ENCODE measurements around the gene UBL4B. TPM values are rescaled to one million over a fixed set of nuclear protein-coding genes. Genes with fewer than 3 reads are reported as not detected.
A peak's percentile ranks its signal among the peaks of the same experiment; 100 is the strongest.

Gene UBL4B
- total and polyA plus RNA-seq, 2 donors (not counting 1 experiment from before 2014, with no cell fraction given) = not detected

- Mint-ChIP-seq H3K9me3 (ENCODE audit: insufficient read depth) (no peaks in the 10 kb centered on the region), H3K27me3 (peaks cover 37% of the 10 kb centered on the region), H3K27ac (no peak overlapping the region), H3K4me1 (peaks cover 22% of the 10 kb centered on the region), H3K4me3 (no peak overlapping the region)
- Histone ChIP-seq H3K27ac (ENCODE audit: low read length in 2 of 2) (no peak overlapping the region), H2AFZ (ENCODE audit: insufficient read depth, low read depth, low read length, poor library complexity, severe bottlenecking) (no peak overlapping the region), H3K4me3 (ENCODE audit: control extremely low read depth in 1 of 5, extremely low read depth in 1 of 5, insufficient read depth in 1 of 5, low read depth in 2 of 5, low read length in 4 of 5) (no peak overlapping the region), H3K27me3 (replicated peaks in 1 of 4; ENCODE audit: control extremely low read depth in 1 of 4, control insufficient read depth in 3 of 4, insufficient read depth in 4 of 4, low read length in 3 of 4) (peaks cover 0 to 39% (median 25%) of the 10 kb centered on the region in 4 experiments), H3K4me2 (replicated peaks; ENCODE audit: low read depth, low read length, poor library complexity, severe bottlenecking) (no peak overlapping the region), H4K20me1 (ENCODE audit: control insufficient read depth, insufficient read depth, low read length, poor library complexity, severe bottlenecking) (peaks cover 4% of the 10 kb centered on the region), H3K9ac (ENCODE audit: low read length) (no peak overlapping the region), H3K9me3 (ENCODE audit: control extremely low read depth in 1 of 3, control insufficient read depth in 2 of 3, insufficient read depth in 1 of 3, low read length in 2 of 3) (peaks cover 0 to 32% (median 0%) of the 10 kb centered on the region in 3 donors), H3K36me3 (replicated peaks in 1 of 2; ENCODE audit: control extremely low read depth in 1 of 2, control insufficient read depth in 1 of 2, extremely low read depth in 1 of 2, insufficient read depth in 2 of 2, low read length in 1 of 2) (peaks cover 0 to 5% of the 10 kb centered on the region in 2 experiments), H3K4me1 (ENCODE audit: control insufficient read depth in 2 of 2, insufficient read depth in 2 of 2, low read length in 2 of 2) (peaks cover 33 to 34% of the 10 kb centered on the region in 2 donors), H3K79me2 (ENCODE audit: control insufficient read depth, insufficient read depth, low read length) (no peaks in the 10 kb centered on the region)
- no peak for DNase-seq
- ChIA-PET POLR2A (interaction anchor here (0.6 kb wide), 1 partner anchor 52 kb away, joined by 8 read pairs; no protein-coding TSS in a partner anchor), CTCF (interaction anchor here (0.8 to 2.4 kb wide), 3 partner anchors 12 to 37 kb away, joined by 3 to 13 read pairs (median 4); no protein-coding TSS in a partner anchor)
- intact Hi-C loops (cut with micrococcal nuclease) = no loop called here
- no peak for ATAC-seq (ENCODE audit: low read depth)
- TF ChIP-seq, protein P1, sequence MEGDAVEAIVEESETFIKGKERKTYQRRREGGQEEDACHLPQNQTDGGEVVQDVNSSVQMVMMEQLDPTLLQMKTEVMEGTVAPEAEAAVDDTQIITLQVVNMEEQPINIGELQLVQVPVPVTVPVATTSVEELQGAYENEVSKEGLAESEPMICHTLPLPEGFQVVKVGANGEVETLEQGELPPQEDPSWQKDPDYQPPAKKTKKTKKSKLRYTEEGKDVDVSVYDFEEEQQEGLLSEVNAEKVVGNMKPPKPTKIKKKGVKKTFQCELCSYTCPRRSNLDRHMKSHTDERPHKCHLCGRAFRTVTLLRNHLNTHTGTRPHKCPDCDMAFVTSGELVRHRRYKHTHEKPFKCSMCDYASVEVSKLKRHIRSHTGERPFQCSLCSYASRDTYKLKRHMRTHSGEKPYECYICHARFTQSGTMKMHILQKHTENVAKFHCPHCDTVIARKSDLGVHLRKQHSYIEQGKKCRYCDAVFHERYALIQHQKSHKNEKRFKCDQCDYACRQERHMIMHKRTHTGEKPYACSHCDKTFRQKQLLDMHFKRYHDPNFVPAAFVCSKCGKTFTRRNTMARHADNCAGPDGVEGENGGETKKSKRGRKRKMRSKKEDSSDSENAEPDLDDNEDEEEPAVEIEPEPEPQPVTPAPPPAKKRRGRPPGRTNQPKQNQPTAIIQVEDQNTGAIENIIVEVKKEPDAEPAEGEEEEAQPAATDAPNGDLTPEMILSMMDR (IDR thresholded peaks at IDR 0.05) = no peak
- TF ChIP-seq EZH2 (IDR thresholded peaks at IDR 0.05; ENCODE audit: borderline replicate concordance, insufficient read depth, low read depth, low read length, poor library complexity, severe bottlenecking) = no peak
- WGBS (ENCODE audit: insufficient coverage) = 93% methylated on average over 5 of the region's 5 CpGs
Measured at GRCh38 chr1:110065841-110066240, 46.4 kb upstream of the UBL4B start.

DNA sequence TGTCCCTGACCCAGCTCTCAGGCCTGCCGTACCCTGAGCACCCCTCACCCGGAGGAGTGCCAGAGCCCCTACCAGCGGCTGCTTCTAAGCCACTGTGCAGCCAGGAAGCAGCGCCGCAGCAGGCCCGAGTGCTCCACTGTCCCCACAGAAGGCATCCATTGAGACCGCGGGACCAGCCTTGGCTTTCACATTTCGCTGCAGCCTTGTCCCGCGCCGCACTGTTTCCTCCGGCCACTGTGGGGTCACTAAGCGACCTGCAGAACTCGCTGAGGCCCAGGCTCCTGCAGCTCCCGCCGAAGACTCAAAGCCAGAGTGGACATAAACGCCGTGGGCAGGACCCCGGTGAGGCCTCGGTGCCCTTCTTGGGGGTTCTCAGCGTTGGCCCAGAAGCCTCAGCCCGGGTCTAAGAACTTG lies 44.8 kb upstream of the UBL4B start:
- H3K36me3 ChIP-seq (replicated peaks in 1 of 2; ENCODE audit: control extremely low read depth in 1 of 2, control insufficient read depth in 1 of 2, extremely low read depth in 1 of 2, insufficient read depth in 2 of 2, low read length in 1 of 2) = no peaks in the 10 kb centered on the region
- no peak overlapping the region for H3K27ac Mint-ChIP-seq
- no peak for DNase-seq
- ChIA-PET POLR2A (no interaction called here), CTCF (interaction anchor here (2.4 kb wide), 1 partner anchor 14 kb away, joined by 13 read pairs; no protein-coding TSS in a partner anchor)
- H4K20me1 ChIP-seq (ENCODE audit: control insufficient read depth, insufficient read depth, low read length, poor library complexity, severe bottlenecking) = peaks cover 4% of the 10 kb centered on the region
- WGBS (ENCODE audit: insufficient coverage) = 39% methylated on average over 23 of the region's 23 CpGs
- H3K4me1 ChIP-seq (ENCODE audit: control insufficient read depth in 2 of 2, insufficient read depth in 2 of 2, low read length in 2 of 2) = peaks cover 34 to 40% of the 10 kb centered on the region in 2 donors
- peaks cover 25% of the 10 kb centered on the region for H3K4me1 Mint-ChIP-seq
- H3K4me3 Mint-ChIP-seq = peak overlapping the region; percentile 94
- H3K27ac ChIP-seq (ENCODE audit: low read length in 2 of 2) = no peak overlapping the region
- intact Hi-C loops (cut with micrococcal nuclease) = no loop called here
- peaks cover 0 to 35% (median 0%) of the 10 kb centered on the region in 3 donors for H3K9me3 ChIP-seq (ENCODE audit: control extremely low read depth in 1 of 3, control insufficient read depth in 2 of 3, insufficient read depth in 1 of 3, low read length in 2 of 3)
- no peak for TF ChIP-seq EZH2 (IDR thresholded peaks at IDR 0.05; ENCODE audit: borderline replicate concordance, insufficient read depth, low read depth, low read length, poor library complexity, severe bottlenecking)
- TF ChIP-seq, protein P1 (IDR thresholded peaks at IDR 0.05) = no peak
- peak overlapping the region; percentile 81 for H3K4me2 ChIP-seq (replicated peaks; ENCODE audit: low read depth, low read length, poor library complexity, severe bottlenecking)
- peak overlapping the region in 1 of 5 experiments; percentile 60 for H3K4me3 ChIP-seq (ENCODE audit: control extremely low read depth in 1 of 5, extremely low read depth in 1 of 5, insufficient read depth in 1 of 5, low read depth in 2 of 5, low read length in 4 of 5)
- no peaks in the 10 kb centered on the region for H3K9me3 Mint-ChIP-seq (ENCODE audit: insufficient read depth)
- H3K27me3 ChIP-seq (replicated peaks in 1 of 4; ENCODE audit: control extremely low read depth in 1 of 4, control insufficient read depth in 3 of 4, insufficient read depth in 4 of 4, low read length in 3 of 4) = peaks cover 0 to 56% (median 40%) of the 10 kb centered on the region in 4 experiments
- ATAC-seq (ENCODE audit: low read depth) = no peak
- peak overlapping the region; percentile 53 for H2AFZ ChIP-seq (ENCODE audit: insufficient read depth, low read depth, low read length, poor library complexity, severe bottlenecking)
- H3K9ac ChIP-seq (ENCODE audit: low read length) = no peak overlapping the region
- H3K27me3 Mint-ChIP-seq = peaks cover 52% of the 10 kb centered on the region
- H3K79me2 ChIP-seq (ENCODE audit: control insufficient read depth, insufficient read depth, low read length) = no peaks in the 10 kb centered on the region
